IPS-NIHi7 (cell line): ENCODE data around the gene TGFB1I1.
"Not testable (repeated sequence)": the region's sequence is repeated elsewhere in the genome, so short reads cannot be mapped to it uniquely, and the experiment has no call there.

ENCODE experiments used
- DNase-seq: peaks from one replicate; pipeline ENCODE4 v3.0.0; 2012; ENCODE audit warnings: mixed read lengths; ENCODE audit errors: extremely low spot score

The TGFB1I1 gene

DNA sequence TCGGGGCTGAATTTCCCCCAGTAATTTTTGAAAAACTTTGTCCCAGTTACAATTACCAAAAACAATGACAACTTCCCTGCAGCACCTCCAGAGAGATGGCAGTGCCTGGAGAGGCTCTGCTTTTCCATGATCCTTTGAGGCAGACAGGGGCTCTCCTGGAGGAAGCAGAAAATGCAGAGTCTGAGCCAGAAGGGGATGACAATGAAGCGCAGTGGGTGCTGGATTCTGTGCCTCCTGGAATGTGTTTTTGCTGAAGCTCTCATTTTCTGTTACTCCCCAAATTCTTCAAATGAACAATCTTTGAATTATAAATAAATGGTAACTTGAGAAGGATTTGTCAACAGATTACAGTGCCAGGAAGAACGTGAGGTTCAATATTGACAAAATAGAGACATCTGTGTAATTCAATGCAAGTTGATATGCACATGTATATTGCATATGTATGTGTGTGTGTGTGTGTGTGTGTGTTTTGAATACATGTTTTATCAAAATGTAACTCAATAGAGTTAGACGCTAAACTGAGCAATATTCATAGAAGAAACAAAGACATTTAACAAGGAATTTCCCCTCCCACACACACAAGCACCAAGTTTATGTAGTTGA lies 45.9 kb downstream of the TGFB1I1 start:
- DNase-seq = no peak

DNA sequence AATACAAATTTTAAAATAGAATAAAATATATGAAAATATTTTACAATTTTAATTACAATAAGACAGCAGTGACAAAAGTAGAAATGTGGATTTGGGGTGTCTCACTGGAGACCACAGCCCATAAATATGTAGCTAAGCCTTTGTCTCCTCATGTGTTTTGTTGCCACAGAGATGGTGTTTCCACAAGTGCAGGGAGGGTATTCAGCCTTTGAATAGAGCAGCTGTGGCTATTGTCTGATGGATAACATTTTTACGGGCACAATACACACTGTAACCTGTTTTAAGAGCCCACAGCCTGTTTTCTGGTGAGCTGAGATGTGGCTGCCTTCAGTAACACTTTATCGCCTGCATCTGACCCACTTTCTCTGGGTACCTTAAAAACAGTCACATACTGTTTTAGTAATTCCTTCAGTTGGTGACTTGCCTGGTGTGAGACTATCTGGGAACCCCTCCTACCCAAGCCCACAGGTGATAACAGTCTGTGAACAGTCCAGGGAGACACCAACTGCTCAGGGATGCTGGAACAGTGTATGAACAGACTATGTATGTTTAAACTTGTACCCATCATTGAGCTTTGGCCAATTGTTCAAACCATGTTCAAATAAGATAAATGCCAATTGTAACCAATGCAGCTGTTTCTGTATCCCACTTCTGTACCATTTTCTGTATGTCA lies 47.9 kb downstream of the TGFB1I1 start:
- DNase-seq = no peak

DNA sequence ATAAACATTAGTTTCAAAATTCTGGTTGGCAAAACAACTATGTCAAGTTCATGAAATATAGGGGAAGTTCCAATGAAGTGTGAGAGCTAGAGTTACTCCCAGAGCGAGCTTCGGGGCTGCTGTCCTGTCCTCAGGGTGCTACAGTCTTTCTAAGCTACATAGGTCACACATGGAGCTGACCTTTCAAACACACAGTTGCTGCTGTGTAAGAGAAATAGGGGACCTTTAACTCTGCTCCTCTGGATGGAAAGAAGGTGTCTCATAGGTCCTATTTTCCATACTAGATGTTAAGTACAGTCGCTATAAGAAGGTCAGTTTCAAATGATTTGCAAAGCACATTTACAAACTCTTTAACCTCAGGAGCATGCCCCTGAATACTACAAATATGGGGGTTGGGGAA lies 49.4 kb downstream of the TGFB1I1 start:
- no peak for DNase-seq

DNA sequence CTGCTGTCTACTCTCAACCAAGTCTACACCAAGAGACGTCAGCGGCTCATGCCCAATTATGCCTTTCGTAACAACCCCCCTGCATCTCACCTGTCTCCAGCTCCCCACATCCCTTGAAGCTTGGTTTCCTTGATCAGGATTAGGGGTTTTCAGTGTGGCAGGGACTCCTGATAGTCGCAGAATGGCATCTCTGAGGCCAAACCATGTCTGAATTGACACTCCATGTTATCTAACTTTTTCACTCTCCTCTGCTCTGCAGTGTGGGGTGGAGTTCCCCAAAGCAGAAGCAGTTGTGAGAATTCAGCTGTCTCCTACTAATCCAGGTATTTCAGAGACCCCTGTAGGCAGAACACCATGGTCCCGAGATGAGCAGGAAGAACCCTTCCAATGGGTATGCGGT lies 50.1 kb downstream of the TGFB1I1 start:
- DNase-seq = no peak

DNA sequence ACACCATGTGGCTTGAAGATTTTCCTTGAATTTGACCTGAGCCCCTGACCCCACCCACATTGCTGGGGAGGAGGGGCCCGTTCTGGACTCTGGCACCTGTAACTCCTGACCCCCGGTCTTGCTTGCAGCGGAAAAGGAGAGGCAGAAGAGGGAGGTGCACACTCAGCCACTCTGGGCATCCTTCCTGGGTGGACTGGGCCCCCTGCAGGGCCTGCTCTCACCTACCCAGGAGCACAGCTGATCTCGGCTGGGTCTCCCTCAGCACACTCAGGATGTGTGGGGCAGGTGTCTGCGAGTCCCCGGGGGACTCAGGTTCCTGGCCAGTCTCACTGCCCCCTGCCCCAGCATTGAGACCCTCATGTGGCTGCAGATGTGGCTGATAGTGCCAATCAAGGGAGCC lies 51.8 kb downstream of the TGFB1I1 start:
- DNase-seq = not testable (repeated sequence)

DNA sequence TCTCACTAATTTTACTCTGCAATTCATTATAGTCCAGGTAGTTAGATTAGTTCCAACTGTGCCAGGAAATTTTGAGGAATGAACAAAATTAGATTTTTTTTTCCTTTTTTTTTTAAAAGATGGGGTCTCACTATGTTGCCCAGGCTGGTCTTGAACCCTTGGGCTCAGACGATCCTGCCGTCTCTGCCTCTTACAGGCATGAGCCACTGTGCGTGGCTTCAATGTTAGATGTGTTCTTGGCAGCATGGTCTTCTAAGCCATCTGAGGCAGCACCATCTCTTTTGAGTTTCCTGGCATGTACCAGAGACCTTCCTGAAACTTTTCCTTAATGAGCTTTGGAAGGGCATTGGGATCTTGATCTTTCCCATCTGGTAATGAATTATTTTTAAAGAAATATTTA lies 53.2 kb downstream of the TGFB1I1 start:
- no peak for DNase-seq
